Stimulated activated CD4-positive, alpha-beta T cell treated with anti-CD3 and anti-CD28 coated beads, Interleukin-2, amount 100 ng/mL, for 4 hours (primary cell): ENCODE results near the gene LRRTM2.
A peak's percentile ranks its signal among the peaks of the same experiment; 100 is the strongest.
"Not testable (repeated sequence)": the region's sequence is repeated elsewhere in the genome, so short reads cannot be mapped to it uniquely, and the experiment has no call there.

Experiments
- DNase-seq: peaks from one replicate; pipeline ENCODE4 v3.0.0-alpha.2; 2020; ENCODE audit warnings: low read depth

LRRTM2 gene

GRCh38 chr5:138874771-138875551 lies at the start of gene LRRTM2:
LRRTM2 (minus strand) TSS chr5:138875335; CDS start chr5:138874911, 424 bp downstream.
- DNase-seq: no peak

GRCh38 chr5:138922494-138922893 lies 47.4 kb upstream of the LRRTM2 start:
- no peak for DNase-seq

- not testable (repeated sequence) for DNase-seq
These were observed 46.2 kb upstream of the LRRTM2 start for GRCh38 chr5:138921362-138921761.

GRCh38 chr5:138920181-138920580 lies 45.0 kb upstream of the LRRTM2 start:
- DNase-seq: no peak

- DNase-seq: no peak
These were observed 43.6 kb upstream of the LRRTM2 start for GRCh38 chr5:138918686-138919085.

GRCh38 chr5:138914338-138914737 lies 39.2 kb upstream of the LRRTM2 start:
- DNase-seq: no peak

GRCh38 chr5:138913773-138914172 lies 38.6 kb upstream of the LRRTM2 start:
- no peak for DNase-seq

- DNase-seq: no peak
These were observed 37.0 kb upstream of the LRRTM2 start for GRCh38 chr5:138912093-138912492.

- no peak for DNase-seq
These were observed 36.3 kb upstream of the LRRTM2 start for GRCh38 chr5:138911441-138911840.

- no peak for DNase-seq
These were observed 35.5 kb upstream of the LRRTM2 start for GRCh38 chr5:138910546-138911185.

- DNase-seq: no peak
These were observed 34.6 kb upstream of the LRRTM2 start for GRCh38 chr5:138909734-138910133.

GRCh38 chr5:138905541-138905940 lies 30.4 kb upstream of the LRRTM2 start:
- no peak for DNase-seq

GRCh38 chr5:138903130-138903775 lies 28.1 kb upstream of the LRRTM2 start:
- DNase-seq: no peak

GRCh38 chr5:138901716-138902115 lies 26.6 kb upstream of the LRRTM2 start:
- DNase-seq: no peak

GRCh38 chr5:138900281-138900965 lies 25.3 kb upstream of the LRRTM2 start:
- peak; percentile 6 for DNase-seq

GRCh38 chr5:138898742-138899141 lies 23.6 kb upstream of the LRRTM2 start:
- no peak for DNase-seq

- no peak for DNase-seq
These were observed 23.2 kb upstream of the LRRTM2 start for GRCh38 chr5:138898299-138898698.

- DNase-seq: no peak
These were observed 20.8 kb upstream of the LRRTM2 start for GRCh38 chr5:138895918-138896317.

GRCh38 chr5:138890644-138891043 lies 15.5 kb upstream of the LRRTM2 start:
- no peak for DNase-seq

GRCh38 chr5:138889994-138890393 lies 14.9 kb upstream of the LRRTM2 start:
- no peak for DNase-seq

GRCh38 chr5:138884554-138884953 lies 9.4 kb upstream of the LRRTM2 start:
- no peak for DNase-seq

GRCh38 chr5:138884094-138884493 lies 9.0 kb upstream of the LRRTM2 start:
- no peak for DNase-seq

- no peak for DNase-seq
These were observed 8.1 kb upstream of the LRRTM2 start for GRCh38 chr5:138883211-138883610.
